Measurements from ENCODE around the gene TSPAN18.

TSPAN18 gene

GRCh38 chr11:44763121-44763820 is 36.5 kb downstream of the TSPAN18 start:
- DNase-seq: no peak

- no peak for DNase-seq
Measured at GRCh38 chr11:44764583-44764982, 37.8 kb downstream of the TSPAN18 start.

GRCh38 chr11:44765026-44765595 is 38.3 kb downstream of the TSPAN18 start:
- DNase-seq: no peak

- DNase-seq: no peak
Measured at GRCh38 chr11:44765676-44766075, 38.9 kb downstream of the TSPAN18 start.

DNA sequence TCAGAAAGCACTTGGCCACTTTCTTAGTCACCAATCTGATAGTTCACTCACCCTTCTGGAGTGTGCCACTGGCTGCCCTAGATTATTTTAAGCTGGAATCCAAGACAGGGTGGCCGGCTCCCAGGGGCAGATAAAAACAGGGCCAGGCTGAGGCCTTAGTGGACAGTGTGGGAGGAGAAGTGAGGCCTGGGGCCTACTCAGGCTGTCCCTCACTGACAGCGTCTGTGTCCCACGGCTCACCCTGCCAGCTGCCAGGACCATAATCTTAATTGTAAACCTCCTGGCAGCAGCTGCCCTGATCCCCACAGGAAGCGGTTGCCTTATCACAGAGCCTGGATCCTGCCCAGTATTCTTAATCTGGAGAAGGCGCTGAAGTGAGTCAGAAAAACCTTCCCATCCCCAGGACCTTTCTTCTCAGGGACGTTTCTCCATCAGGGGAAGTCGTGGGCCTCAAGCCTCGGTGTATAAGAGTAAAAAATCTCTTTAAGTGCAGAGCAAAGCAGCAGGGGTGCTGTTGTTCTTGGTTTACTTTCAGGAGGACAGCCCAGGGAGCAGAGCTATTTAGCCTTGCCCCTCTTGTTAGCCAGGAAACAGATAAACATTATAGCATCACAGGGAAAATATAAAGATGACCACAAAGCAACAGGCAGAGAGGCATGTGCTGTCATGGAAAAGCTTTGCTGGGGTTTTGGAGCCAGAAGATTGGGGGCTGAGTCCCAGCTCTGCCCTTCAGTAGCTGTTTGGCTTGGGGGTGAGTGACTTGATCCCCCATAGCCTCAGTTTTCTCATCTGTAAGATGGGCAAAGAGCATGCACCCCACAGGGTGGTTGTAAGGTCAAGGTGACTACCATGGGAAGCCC is 39.6 kb downstream of the TSPAN18 start:
- DNase-seq: no peak

DNA sequence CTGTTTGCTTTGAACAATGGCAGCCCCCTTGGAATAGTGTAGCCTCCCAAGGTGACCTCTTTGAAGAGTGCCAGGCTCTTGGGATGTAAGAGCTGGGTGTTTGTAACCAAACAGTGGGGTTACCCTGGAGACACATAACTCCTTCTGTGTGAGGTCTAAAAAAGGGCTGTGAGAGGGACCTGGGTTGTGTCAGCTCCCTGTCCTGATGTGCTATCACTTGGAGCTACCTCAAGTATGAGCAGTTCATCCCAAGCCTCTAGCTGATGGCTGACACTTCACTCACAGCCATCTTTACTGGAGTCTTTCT is 40.2 kb downstream of the TSPAN18 start:
- no peak for DNase-seq

- no peak for DNase-seq
Measured at GRCh38 chr11:44767421-44767820, 40.7 kb downstream of the TSPAN18 start.

DNA sequence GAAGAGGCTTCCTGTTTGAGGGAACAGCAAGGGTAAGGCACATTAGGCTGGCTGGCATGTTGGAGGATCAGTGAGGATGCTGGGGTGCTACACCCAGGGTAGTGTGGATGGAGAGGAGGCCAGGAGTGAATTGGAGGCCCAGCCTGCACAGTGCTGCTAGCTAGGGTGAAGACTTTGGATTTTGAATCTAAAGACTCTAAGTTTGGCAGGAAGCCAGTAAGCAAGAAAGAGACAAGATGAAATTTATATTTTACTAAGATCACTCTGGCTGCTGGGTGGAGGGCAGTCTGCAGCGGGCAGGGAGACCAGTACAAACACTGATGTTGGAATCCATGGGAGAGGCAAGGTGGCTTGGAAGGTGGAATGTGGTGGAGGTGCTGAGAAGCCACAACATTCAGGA is 43.6 kb downstream of the TSPAN18 start:
- DNase-seq: no peak

DNA sequence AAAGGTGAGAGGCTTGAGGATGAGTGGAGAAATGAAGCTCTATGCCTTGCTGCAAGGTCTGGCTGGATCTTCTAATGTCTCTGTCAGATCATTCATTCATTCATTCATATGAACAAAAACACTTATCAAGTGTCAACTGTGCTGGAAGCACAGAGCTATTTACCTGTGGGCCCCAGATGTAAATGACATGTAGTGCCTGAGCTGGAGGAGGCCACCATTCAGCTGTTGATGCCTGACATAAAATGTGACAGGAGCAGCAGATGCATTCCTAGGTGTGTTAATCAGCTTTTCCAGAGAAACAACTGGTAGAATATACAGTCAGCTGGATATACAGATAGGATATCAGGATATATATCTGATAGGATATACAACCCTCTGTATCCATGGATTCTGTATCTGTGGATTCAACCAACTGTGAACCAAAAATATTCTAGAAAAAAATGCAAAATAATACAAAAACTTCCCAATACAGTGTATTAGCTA is 44.5 kb downstream of the TSPAN18 start:
- no peak for DNase-seq

- no peak for DNase-seq
Measured at GRCh38 chr11:44771841-44772240, 45.1 kb downstream of the TSPAN18 start.

DNA sequence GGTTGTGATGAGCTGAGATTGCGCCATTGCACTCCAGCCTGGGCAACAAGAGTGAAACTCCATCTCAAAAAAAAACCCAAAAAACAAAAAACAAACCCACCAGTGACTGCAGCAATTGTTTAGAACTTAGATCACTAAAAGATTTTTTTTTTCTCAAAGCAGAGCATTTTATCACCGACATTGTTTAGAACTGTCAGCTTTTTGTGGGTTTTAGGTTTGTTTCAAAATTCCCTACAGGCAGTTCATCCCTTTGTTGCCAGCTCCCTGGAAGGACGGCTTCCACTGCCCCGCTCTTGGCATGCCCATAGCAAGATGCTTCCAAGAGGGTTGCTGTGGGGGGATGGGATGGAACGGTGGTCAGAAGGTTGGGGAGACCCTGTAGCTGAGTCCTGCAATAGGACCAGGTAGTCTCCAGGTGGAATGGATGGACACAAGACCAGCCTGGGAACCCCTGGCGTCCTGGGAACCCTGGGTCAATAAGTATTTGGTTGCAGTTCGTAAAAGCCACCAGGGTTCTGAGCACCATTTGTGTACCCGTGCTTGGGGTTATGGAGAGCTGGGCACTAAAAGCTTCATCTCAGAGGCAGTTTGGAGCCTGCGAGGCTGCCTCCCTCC is 46.7 kb downstream of the TSPAN18 start:
- DNase-seq: no peak

DNA sequence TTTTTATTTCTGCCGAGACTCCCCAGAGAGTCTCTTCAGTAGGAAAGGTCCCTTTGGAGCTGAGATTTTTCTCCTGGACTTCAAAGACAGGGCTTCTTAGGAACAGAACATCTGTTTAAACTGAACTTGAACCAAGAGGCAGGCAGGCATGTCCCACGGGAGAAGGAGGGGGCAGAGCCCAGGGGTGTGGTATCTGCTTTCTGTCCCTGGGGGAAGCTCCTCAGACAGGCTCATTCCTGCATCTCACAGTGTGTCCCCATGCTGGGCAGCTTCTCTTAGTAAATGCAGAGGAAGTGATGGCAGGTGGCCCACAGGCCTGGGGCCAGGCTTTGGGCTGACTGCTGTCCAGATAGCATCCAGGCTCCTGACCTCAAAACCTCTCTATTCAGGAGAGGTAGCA is 47.3 kb downstream of the TSPAN18 start:
- no peak for DNase-seq

- DNase-seq: no peak
Measured at GRCh38 chr11:44774731-44775130, 48.0 kb downstream of the TSPAN18 start.

DNA sequence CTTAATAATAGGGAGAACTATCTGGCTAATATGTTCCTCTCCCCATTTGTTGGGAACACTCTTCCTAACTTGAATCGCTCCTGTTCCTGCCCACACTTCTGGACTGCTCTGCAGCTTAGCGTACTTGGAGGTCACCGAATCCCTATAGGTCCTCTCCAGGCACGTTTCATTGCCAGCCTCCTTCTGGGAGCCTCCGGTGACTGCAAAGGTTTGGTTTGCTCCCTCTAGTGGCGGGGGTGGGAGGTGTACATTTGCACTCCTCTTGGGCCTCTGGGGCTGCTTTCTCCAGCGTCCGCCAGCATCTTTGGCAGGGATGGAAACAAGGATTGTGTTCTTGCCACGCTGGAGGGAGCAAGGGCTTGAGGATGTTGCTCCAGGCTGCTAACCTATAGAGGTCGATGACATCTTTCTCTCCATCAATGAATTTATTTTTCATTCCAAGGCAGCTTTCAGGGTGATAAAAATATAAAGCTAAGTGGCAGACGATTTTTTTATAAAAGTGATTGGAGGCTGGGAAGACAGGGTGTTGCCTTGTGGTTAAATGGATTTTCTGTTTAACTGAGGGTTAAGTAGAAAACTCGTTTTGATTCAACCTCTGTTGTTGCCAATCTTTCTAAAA is 48.7 kb downstream of the TSPAN18 start:
- peak; percentile 58 for DNase-seq

- DNase-seq: no peak
Measured at GRCh38 chr11:44775985-44776446, 49.3 kb downstream of the TSPAN18 start.

DNA sequence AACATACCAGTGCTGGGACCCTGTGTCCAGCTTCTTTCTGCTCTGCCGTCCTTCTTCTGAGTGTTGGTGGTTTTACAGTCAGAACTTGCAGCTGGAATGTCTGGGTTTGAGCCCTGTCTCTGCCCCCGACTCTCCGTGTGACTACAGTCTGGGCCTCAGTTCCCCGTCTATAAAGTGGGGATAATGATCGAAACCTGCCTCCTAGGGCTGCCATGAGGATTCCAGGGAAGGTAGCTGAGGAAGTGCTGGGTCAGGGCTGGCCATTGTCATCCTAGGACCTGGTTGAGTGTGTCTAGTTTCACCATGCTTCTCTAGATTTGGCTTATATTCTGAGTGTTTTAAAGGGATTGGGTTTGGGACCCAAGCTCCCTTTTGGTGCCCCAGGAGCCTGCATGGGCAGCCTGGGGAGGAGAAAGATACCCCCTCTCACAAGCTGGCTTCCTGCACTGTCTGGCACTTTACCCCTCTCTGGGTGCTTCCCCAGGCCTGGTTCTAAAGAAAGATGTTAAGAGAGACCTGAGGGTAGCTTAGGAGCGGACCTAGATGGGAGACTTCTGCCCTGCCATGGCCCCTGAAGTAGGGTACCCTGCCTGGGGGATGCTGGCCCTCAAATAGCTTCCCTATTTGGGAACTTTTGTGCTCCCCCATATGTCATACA is 49.9 kb downstream of the TSPAN18 start:
- DNase-seq: no peak

- no peak for DNase-seq
Measured at GRCh38 chr11:44777209-44778194, 50.7 kb downstream of the TSPAN18 start.

DNA sequence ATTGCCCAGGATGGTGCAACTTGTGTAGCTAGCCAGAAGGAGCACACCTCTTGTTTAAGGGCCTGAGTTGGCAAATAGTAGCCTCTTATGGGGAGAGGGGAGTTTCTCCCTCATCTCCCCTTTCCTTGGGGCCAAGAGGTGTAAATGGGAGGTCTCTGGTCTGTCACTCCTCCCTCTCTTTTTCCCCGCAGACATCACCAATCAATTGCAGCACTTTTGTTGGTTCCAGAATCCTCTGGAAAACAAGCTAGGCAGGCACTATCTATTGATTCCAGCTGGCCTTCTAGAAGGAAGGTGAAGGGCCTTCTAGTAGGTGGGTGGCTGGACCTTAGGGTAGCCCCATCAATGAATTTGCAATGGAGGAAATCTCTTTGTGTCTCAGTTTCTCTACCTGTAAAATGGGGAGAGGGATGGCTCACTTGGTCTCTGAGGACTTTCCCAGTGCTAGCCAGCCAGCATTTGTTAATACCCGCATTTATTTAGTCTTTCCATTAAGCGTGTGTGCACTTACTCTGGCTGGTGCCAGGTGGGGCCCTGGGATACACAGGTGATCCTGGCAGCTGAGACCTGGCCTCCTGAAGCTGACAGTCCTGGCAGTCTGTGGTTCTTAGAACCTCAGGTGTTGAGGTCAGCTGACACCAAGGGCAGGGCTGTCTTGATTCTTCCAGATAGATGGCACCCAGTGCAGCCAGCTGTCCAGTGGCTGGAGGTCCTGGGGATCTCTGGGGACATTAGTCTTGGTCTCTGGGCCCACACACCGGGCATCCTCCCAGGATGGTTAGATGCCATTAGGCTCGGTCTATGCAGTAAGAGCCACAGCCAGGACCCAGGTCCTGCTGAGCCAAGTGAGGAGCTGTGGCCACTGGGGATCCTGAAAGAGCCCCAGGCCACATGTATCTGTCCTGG is 51.7 kb downstream of the TSPAN18 start:
- no peak for DNase-seq

DNA sequence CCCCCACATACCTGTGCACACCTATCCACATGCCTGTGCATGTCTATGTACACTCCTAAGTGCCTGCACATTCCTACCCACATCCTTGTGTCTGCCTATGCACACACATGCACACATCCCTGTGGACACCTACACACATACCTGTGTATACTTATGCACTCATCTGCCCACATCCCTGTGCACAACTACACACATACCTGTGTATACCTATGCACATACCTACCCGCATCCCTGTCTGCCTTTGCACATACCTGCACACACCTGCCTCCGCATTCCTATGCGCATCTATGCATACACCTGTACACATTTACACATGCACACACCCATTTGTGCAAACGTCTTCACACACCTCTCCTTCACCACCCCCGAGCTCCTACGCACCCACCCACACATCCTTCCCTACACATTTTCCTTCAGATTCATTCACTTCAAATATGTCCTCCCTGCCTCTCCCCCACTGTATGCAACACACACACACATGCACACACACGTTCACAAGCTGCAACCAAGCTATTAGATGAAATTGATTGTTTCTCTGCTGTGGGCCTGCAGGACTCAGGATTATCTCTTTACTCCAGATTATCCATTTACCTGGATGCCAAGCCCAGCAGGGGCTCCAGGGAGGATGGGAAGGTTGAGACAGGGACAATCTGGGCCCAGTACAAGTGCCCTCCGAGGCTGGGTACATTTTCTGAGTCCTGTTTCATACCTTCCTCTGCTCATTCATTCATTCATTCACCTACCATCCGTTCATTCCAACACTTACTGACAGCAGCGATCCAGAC is 53.2 kb downstream of the TSPAN18 start:
- DNase-seq: no peak
